ENCODE measurements around the gene FOCAD.

Gene FOCAD

GRCh38 chr9:20880675-20881074 lies 196.6 kb downstream of the FOCAD start:
- Mint-ChIP-seq H3K4me3 (no peak overlapping the region), H3K9me3 (no peaks in the 10 kb centered on the region), H3K27me3 (no peaks in the 10 kb centered on the region), H3K27ac (ENCODE audit: low read depth) (no peak overlapping the region), H3K4me1 (no peaks in the 10 kb centered on the region), H3K36me3 (ENCODE audit: insufficient read depth) (peaks cover 2% of the 10 kb centered on the region)
- ATAC-seq (replicated peaks; ENCODE audit: extremely low read depth, poor library complexity, severe bottlenecking): no peak
- DNase-seq (ENCODE audit: low spot score in 2 of 2): no peak

- no peak for ATAC-seq (replicated peaks; ENCODE audit: extremely low read depth, poor library complexity, severe bottlenecking)
- no peaks in the 10 kb centered on the region for H3K9me3 Mint-ChIP-seq
- H3K4me3 Mint-ChIP-seq: no peak overlapping the region
- H3K4me1 Mint-ChIP-seq: no peaks in the 10 kb centered on the region
- no peaks in the 10 kb centered on the region for H3K27me3 Mint-ChIP-seq
- DNase-seq (ENCODE audit: low spot score in 2 of 2): peak; percentile 17 to 22
- H3K27ac Mint-ChIP-seq (ENCODE audit: low read depth): no peak overlapping the region
- H3K36me3 Mint-ChIP-seq (ENCODE audit: insufficient read depth): peaks cover 3% of the 10 kb centered on the region
Measured at GRCh38 chr9:20884985-20885593, 201.0 kb downstream of the FOCAD start.

GRCh38 chr9:20898885-20899554 lies 215.0 kb downstream of the FOCAD start:
- no peak for ATAC-seq (replicated peaks; ENCODE audit: extremely low read depth, poor library complexity, severe bottlenecking)

GRCh38 chr9:20903212-20903611 lies 219.2 kb downstream of the FOCAD start:
- peaks cover 2% of the 10 kb centered on the region for H3K36me3 Mint-ChIP-seq (ENCODE audit: insufficient read depth)
- H3K4me3 Mint-ChIP-seq: no peak overlapping the region
- H3K4me1 Mint-ChIP-seq: no peaks in the 10 kb centered on the region
- H3K9me3 Mint-ChIP-seq: no peaks in the 10 kb centered on the region
- H3K27ac Mint-ChIP-seq (ENCODE audit: low read depth): no peak overlapping the region
- H3K27me3 Mint-ChIP-seq: no peaks in the 10 kb centered on the region
- DNase-seq (ENCODE audit: low spot score in 2 of 2) (no peak), ATAC-seq (replicated peaks; ENCODE audit: extremely low read depth, poor library complexity, severe bottlenecking) (no peak)

More at GRCh38 chr9:20898885-20899554, 215.0 kb downstream of the FOCAD start:
- Mint-ChIP-seq H3K9me3 (no peaks in the 10 kb centered on the region), H3K4me1 (no peaks in the 10 kb centered on the region), H3K4me3 (no peak overlapping the region), H3K36me3 (ENCODE audit: insufficient read depth) (no peaks in the 10 kb centered on the region), H3K27me3 (no peaks in the 10 kb centered on the region), H3K27ac (ENCODE audit: low read depth) (no peak overlapping the region)
- DNase-seq (ENCODE audit: low spot score in 2 of 2): no peak

- DNase-seq (ENCODE audit: low spot score in 2 of 2) (no peak), ATAC-seq (replicated peaks; ENCODE audit: extremely low read depth, poor library complexity, severe bottlenecking) (no peak)
- Mint-ChIP-seq H3K27me3 (no peaks in the 10 kb centered on the region), H3K36me3 (ENCODE audit: insufficient read depth) (peaks cover 2% of the 10 kb centered on the region), H3K27ac (ENCODE audit: low read depth) (no peak overlapping the region), H3K4me1 (no peaks in the 10 kb centered on the region), H3K4me3 (no peak overlapping the region), H3K9me3 (no peaks in the 10 kb centered on the region)
Measured at GRCh38 chr9:20904995-20905394, 220.9 kb downstream of the FOCAD start.

- DNase-seq (ENCODE audit: low spot score in 2 of 2) (no peak), ATAC-seq (replicated peaks; ENCODE audit: extremely low read depth, poor library complexity, severe bottlenecking) (no peak)
- no peak overlapping the region for H3K27ac Mint-ChIP-seq (ENCODE audit: low read depth)
- H3K4me3 Mint-ChIP-seq: no peak overlapping the region
- H3K4me1 Mint-ChIP-seq: no peaks in the 10 kb centered on the region
- no peaks in the 10 kb centered on the region for H3K27me3 Mint-ChIP-seq
- peaks cover 2% of the 10 kb centered on the region for H3K36me3 Mint-ChIP-seq (ENCODE audit: insufficient read depth)
- H3K9me3 Mint-ChIP-seq: no peaks in the 10 kb centered on the region
Measured at GRCh38 chr9:20906326-20906725, 222.3 kb downstream of the FOCAD start.

- Mint-ChIP-seq H3K36me3 (ENCODE audit: insufficient read depth) (peaks cover 2% of the 10 kb centered on the region), H3K9me3 (no peaks in the 10 kb centered on the region), H3K27ac (ENCODE audit: low read depth) (no peak overlapping the region), H3K4me1 (no peaks in the 10 kb centered on the region), H3K27me3 (no peaks in the 10 kb centered on the region), H3K4me3 (no peak overlapping the region)
- DNase-seq (ENCODE audit: low spot score in 2 of 2): no peak
- ATAC-seq (replicated peaks; ENCODE audit: extremely low read depth, poor library complexity, severe bottlenecking): no peak
Measured at GRCh38 chr9:20908461-20908860, 224.4 kb downstream of the FOCAD start.

- H3K4me1 Mint-ChIP-seq: no peaks in the 10 kb centered on the region
- DNase-seq (ENCODE audit: low spot score in 2 of 2) (no peak), ATAC-seq (replicated peaks; ENCODE audit: extremely low read depth, poor library complexity, severe bottlenecking) (no peak)
- H3K4me3 Mint-ChIP-seq: no peak overlapping the region
- H3K9me3 Mint-ChIP-seq: no peaks in the 10 kb centered on the region
- no peaks in the 10 kb centered on the region for H3K27me3 Mint-ChIP-seq
- H3K27ac Mint-ChIP-seq (ENCODE audit: low read depth): no peak overlapping the region
- H3K36me3 Mint-ChIP-seq (ENCODE audit: insufficient read depth): no peaks in the 10 kb centered on the region
Measured at GRCh38 chr9:20914556-20914955, 230.5 kb downstream of the FOCAD start.

- H3K4me3 Mint-ChIP-seq: no peak overlapping the region
- no peaks in the 10 kb centered on the region for H3K9me3 Mint-ChIP-seq
- H3K4me1 Mint-ChIP-seq: no peaks in the 10 kb centered on the region
- H3K27ac Mint-ChIP-seq (ENCODE audit: low read depth): no peak overlapping the region
- ATAC-seq (replicated peaks; ENCODE audit: extremely low read depth, poor library complexity, severe bottlenecking): no peak
- no peak for DNase-seq (ENCODE audit: low spot score in 2 of 2)
- H3K36me3 Mint-ChIP-seq (ENCODE audit: insufficient read depth): no peaks in the 10 kb centered on the region
- no peaks in the 10 kb centered on the region for H3K27me3 Mint-ChIP-seq
Measured at GRCh38 chr9:20921362-20921761, 237.3 kb downstream of the FOCAD start.

GRCh38 chr9:20925256-20926045 lies 241.4 kb downstream of the FOCAD start:
- ATAC-seq (replicated peaks; ENCODE audit: extremely low read depth, poor library complexity, severe bottlenecking): no peak
- Mint-ChIP-seq H3K27me3 (no peaks in the 10 kb centered on the region), H3K4me3 (no peak overlapping the region)

GRCh38 chr9:20929276-20929675 lies 245.2 kb downstream of the FOCAD start:
- Mint-ChIP-seq H3K27me3 (no peaks in the 10 kb centered on the region), H3K4me1 (no peaks in the 10 kb centered on the region), H3K36me3 (ENCODE audit: insufficient read depth) (peaks cover 4% of the 10 kb centered on the region), H3K9me3 (no peaks in the 10 kb centered on the region), H3K27ac (ENCODE audit: low read depth) (peak overlapping the region; percentile 64), H3K4me3 (no peak overlapping the region)
- no peak for ATAC-seq (replicated peaks; ENCODE audit: extremely low read depth, poor library complexity, severe bottlenecking)
- DNase-seq (ENCODE audit: low spot score in 2 of 2): no peak

More at GRCh38 chr9:20925256-20926045, 241.4 kb downstream of the FOCAD start:
- Mint-ChIP-seq H3K4me1 (no peaks in the 10 kb centered on the region), H3K27ac (ENCODE audit: low read depth) (no peak overlapping the region), H3K36me3 (ENCODE audit: insufficient read depth) (no peaks in the 10 kb centered on the region), H3K9me3 (no peaks in the 10 kb centered on the region)
- no peak for DNase-seq (ENCODE audit: low spot score in 2 of 2)

GRCh38 chr9:20930836-20931235 lies 246.8 kb downstream of the FOCAD start:
- Mint-ChIP-seq H3K4me3 (no peak overlapping the region), H3K4me1 (no peaks in the 10 kb centered on the region), H3K27me3 (no peaks in the 10 kb centered on the region), H3K9me3 (no peaks in the 10 kb centered on the region), H3K36me3 (ENCODE audit: insufficient read depth) (peaks cover 4% of the 10 kb centered on the region), H3K27ac (ENCODE audit: low read depth) (no peak overlapping the region)
- DNase-seq (ENCODE audit: low spot score in 2 of 2) (no peak), ATAC-seq (replicated peaks; ENCODE audit: extremely low read depth, poor library complexity, severe bottlenecking) (no peak)

Data from central memory CD8-positive, alpha-beta T cell (primary cell).